ENCODE data around the gene A1BG.

GRCh38 chr19:58305932-58306323, 47.4 kb downstream of the A1BG start:
- TF ChIP-seq RAD21 (IDR thresholded peaks at IDR 0.05 in 1 of 2, conservative IDR thresholded peaks at IDR 0.05 in 1 of 2; ENCODE audit: low read depth in 2 of 2, low read length in 2 of 2) (no peak), CTCF (IDR thresholded peaks at IDR 0.05; ENCODE audit: control extremely low read depth in 1 of 3, insufficient read depth in 1 of 3, low read depth in 1 of 3, low read length in 3 of 3) (no peak), SP4 (IDR thresholded peaks at IDR 0.05; ENCODE audit: low read length) (no peak), SP1 (IDR thresholded peaks at IDR 0.05; ENCODE audit: low read depth, low read length) (no peak), POLR2A (IDR thresholded peaks at IDR 0.05; ENCODE audit: control extremely low read depth in 1 of 2, low read depth in 2 of 2, low read length in 2 of 2) (no peak)
